H1 (cell line): ENCODE measurements around the gene ELF4. TPM values are rescaled to one million over a fixed set of nuclear protein-coding genes. Genes with fewer than 3 reads are reported as not detected.

Experiments
- CTCF ChIA-PET: fragments of 300-600 bp; sonication (Branson Sonifier 250); formaldehyde crosslinking; loops from one replicate; lab custom pipeline; 2021; ENCODE audit not compliant: partially characterized antibody; lab: Charles Lee
- POLR2A ChIA-PET: fragments of 300-600 bp; sonication (Branson Sonifier 250); formaldehyde crosslinking; loops from one replicate; lab custom pipeline; 2021; ENCODE audit warnings: inconsistent platforms; ENCODE audit not compliant: partially characterized antibody; lab: Charles Lee
- DNase-seq, 2 experiments: peaks; one replicate each; pipeline versions ENCODE4 v3.0.0 to v3.0.0-alpha.2; 2010 to 2022; ENCODE audit warnings: low spot score in 2 of 2, low read depth in 1 of 2, mixed read lengths in 1 of 2
- FAIRE-seq: peaks from 2 replicates; lab custom pipeline; 2011; peaks lifted over from hg19 to GRCh38; lab: Jason Lieb, UNC
- H2AFZ ChIP-seq: 2 replicates; pipeline ENCODE4 v1.8.1; 2012; ENCODE audit warnings: low read length, inconsistent platforms
- H2AK5ac ChIP-seq: 2 replicates; pipeline ENCODE4 v1.6.1; 2013; ENCODE audit warnings: low read depth, low read length
- H2BK120ac ChIP-seq: replicated peaks from 2 replicates; pipeline ENCODE3; 2013; ENCODE audit warnings: low read depth, low read length, inconsistent platforms
- H2BK12ac ChIP-seq: 2 replicates; pipeline ENCODE4 v1.6.1; 2013; ENCODE audit warnings: low read depth, low read length
- H2BK15ac ChIP-seq: 2 replicates; pipeline ENCODE4 v1.6.1; 2013; ENCODE audit warnings: low read length
- H2BK20ac ChIP-seq: 2 replicates; pipeline ENCODE4 v1.6.1; 2013; ENCODE audit warnings: low read length
- H2BK5ac ChIP-seq: 2 replicates; pipeline ENCODE4 v1.6.1; 2013; ENCODE audit warnings: low read depth, low read length
- H3K14ac ChIP-seq: 2 replicates; pipeline ENCODE4 v1.6.1; 2013; ENCODE audit warnings: inconsistent platforms; ENCODE audit not compliant: insufficient read length
- H3K18ac ChIP-seq: 2 replicates; pipeline ENCODE4 v1.6.1; 2013; ENCODE audit warnings: low read length; ENCODE audit errors: extremely low read depth
- H3K23ac ChIP-seq: 2 replicates; pipeline ENCODE4 v1.6.1; 2013; ENCODE audit warnings: inconsistent platforms; ENCODE audit not compliant: insufficient read length
- H3K23me2 ChIP-seq: 2 replicates; pipeline ENCODE4 v1.6.1; 2013; ENCODE audit warnings: low read depth, low read length
- H3K27ac ChIP-seq: 2 replicates; pipeline ENCODE4 v1.6.1; 2011; ENCODE audit warnings: low read depth, low read length, inconsistent platforms
- H3K27me3 ChIP-seq, 4 experiments: replicated peaks in 1 of 4; 1 replicate in 1 of 4; 2 replicates in 3 of 4; pipeline versions ENCODE4 v1.6.1 to v1.8.1; 2011 to 2013; ENCODE audit warnings: low read length in 3 of 4, mild to moderate bottlenecking in 3 of 4, inconsistent platforms in 2 of 4, mixed read lengths in 2 of 4, moderate library complexity in 1 of 4; ENCODE audit not compliant: control insufficient read depth in 3 of 4, insufficient read depth in 3 of 4; ENCODE audit errors: extremely low read depth in 1 of 4
- H3K36me3 ChIP-seq, 4 experiments: 2 replicates each; pipeline versions ENCODE4 v1.6.1 to v1.8.1; 2011 to 2013; ENCODE audit warnings: mild to moderate bottlenecking in 4 of 4, low read length in 3 of 4, moderate library complexity in 2 of 4, control low read depth in 1 of 4, inconsistent platforms in 1 of 4; ENCODE audit not compliant: insufficient read depth in 4 of 4, control insufficient read depth in 2 of 4
- H3K4ac ChIP-seq: replicated peaks from 2 replicates; pipeline ENCODE3; 2013; ENCODE audit warnings: low read length, low read depth, mixed read lengths, inconsistent platforms; ENCODE audit not compliant: insufficient read length
- H3K4me1 ChIP-seq, 4 experiments: replicated peaks in 1 of 4; 1 replicate in 1 of 4; 2 replicates in 3 of 4; pipeline versions ENCODE4 v1.6.1 to v1.8.1; 2011 to 2013; ENCODE audit warnings: low read length in 3 of 4, inconsistent platforms in 2 of 4, mixed read lengths in 1 of 4; ENCODE audit not compliant: insufficient read depth in 4 of 4, control insufficient read depth in 3 of 4
- H3K4me2 ChIP-seq, 2 experiments: 2 replicates each; pipeline versions ENCODE4 v1.6.1 to v1.8.1; 2011 to 2013; ENCODE audit warnings: low read depth in 2 of 2, low read length in 2 of 2, control low read depth in 1 of 2, inconsistent platforms in 1 of 2, mild to moderate bottlenecking in 1 of 2; ENCODE audit not compliant: insufficient read depth in 1 of 2
- H3K4me3 ChIP-seq, 4 experiments: fragments of 200-600, 300-600 bp in 1 of 4; sonication (generic), shearing (Covaris generic), sonication (Bioruptor Twin) in 1 of 4; 2 replicates each; pipeline versions ENCODE4 v1.5.1 to v1.8.1; 2011 to 2016; ENCODE audit warnings: low read length in 4 of 4, low read depth in 3 of 4, control low read depth in 2 of 4, inconsistent platforms in 2 of 4, mild to moderate bottlenecking in 2 of 4, mixed read lengths in 1 of 4, moderate library complexity in 1 of 4; ENCODE audit not compliant: insufficient read depth in 2 of 4; ENCODE audit errors: extremely low read depth in 1 of 4
- H3K56ac ChIP-seq: replicated peaks from 2 replicates; pipeline ENCODE3; 2013; ENCODE audit warnings: low read depth, mild to moderate bottlenecking, mixed read lengths, low read length, inconsistent platforms; ENCODE audit not compliant: insufficient read length
- H3K79me1 ChIP-seq: 2 replicates; pipeline ENCODE4 v1.6.1; 2013; ENCODE audit warnings: low read depth, low read length, control low read depth
- H3K79me2 ChIP-seq, 2 experiments: 2 replicates each; pipeline versions ENCODE4 v1.6.1 to v1.8.1; 2012 to 2013; ENCODE audit warnings: low read length in 2 of 2, mild to moderate bottlenecking in 2 of 2, inconsistent platforms in 1 of 2; ENCODE audit not compliant: insufficient read depth in 2 of 2, control insufficient read depth in 1 of 2
- H3K9ac ChIP-seq, 4 experiments: replicated peaks in 1 of 4; 1 replicate in 1 of 4; 2 replicates in 3 of 4; pipeline versions ENCODE4 v1.6.1 to v1.8.1; 2011 to 2013; ENCODE audit warnings: low read depth in 3 of 4, low read length in 3 of 4, control low read depth in 2 of 4, mild to moderate bottlenecking in 2 of 4, moderate library complexity in 2 of 4, inconsistent platforms in 1 of 4; ENCODE audit errors: extremely low read depth in 1 of 4
- H3K9me3 ChIP-seq, 2 experiments: 2 replicates each; pipeline versions ENCODE4 v1.6.1 to v1.8.1; 2012 to 2013; ENCODE audit warnings: mild to moderate bottlenecking in 2 of 2, moderate library complexity in 2 of 2, control low read depth in 1 of 2, inconsistent platforms in 1 of 2, low read depth in 1 of 2, low read length in 1 of 2, mixed read lengths in 1 of 2; ENCODE audit not compliant: insufficient read depth in 2 of 2
- H4K20me1 ChIP-seq, 2 experiments: replicated peaks in 1 of 2; 2 replicates each; pipeline versions ENCODE3 to v1.8.1; 2011 to 2013; ENCODE audit warnings: inconsistent platforms in 2 of 2, low read length in 2 of 2, mild to moderate bottlenecking in 1 of 2; ENCODE audit not compliant: insufficient read depth in 2 of 2, control insufficient read depth in 1 of 2
- H4K5ac ChIP-seq: 2 replicates; pipeline ENCODE4 v1.6.1; 2013; ENCODE audit warnings: low read length, low read depth, mixed read lengths, inconsistent platforms; ENCODE audit not compliant: insufficient read length
- H4K8ac ChIP-seq: 2 replicates; pipeline ENCODE4 v1.8.0; 2013; ENCODE audit warnings: mild to moderate bottlenecking, moderate library complexity, low read length, inconsistent platforms; ENCODE audit not compliant: insufficient read depth; ENCODE audit errors: extremely low read depth
- H4K91ac ChIP-seq: replicated peaks from 2 replicates; pipeline ENCODE3; 2013; ENCODE audit warnings: low read length, mixed read lengths, inconsistent platforms; ENCODE audit not compliant: insufficient read length
- CBX5 ChIP-seq: fragments of 300-800, 300-1000 bp; sonication (generic); IDR thresholded peaks from 2 replicates; pipeline ENCODE4 v1.7.1; 2016; ENCODE audit warnings: antibody characterized with exemption, low read length, low read depth
- CBX8 ChIP-seq: fragments of 300-800, 300-1000 bp; sonication (generic); IDR thresholded peaks from 2 replicates; pipeline ENCODE4 v1.7.1; 2016; ENCODE audit warnings: low read depth, low read length, borderline replicate concordance
- HDAC6 ChIP-seq: IDR thresholded peaks from one replicate; pipeline ENCODE4 v1.7.1; 2012; ENCODE audit warnings: low read depth, mild to moderate bottlenecking, inconsistent platforms, low read length, moderate library complexity
- POLR2AphosphoS5 ChIP-seq: IDR thresholded peaks from 2 replicates; pipeline ENCODE4 v1.6.1; 2011; ENCODE audit warnings: low read depth, low read length
- SP1 ChIP-seq: IDR thresholded peaks from 2 replicates; pipeline ENCODE4 v1.6.1; 2011; ENCODE audit warnings: low read depth, low read length
- SP4 ChIP-seq: IDR thresholded peaks from 2 replicates; pipeline ENCODE4 v1.6.1; 2012; ENCODE audit warnings: low read length, inconsistent platforms
- TAF1 ChIP-seq: IDR thresholded peaks from 2 replicates; pipeline ENCODE4 v1.6.1; 2011; ENCODE audit warnings: mild to moderate bottlenecking, low read depth, low read length
- WGBS, 2 experiments: shearing (Covaris generic) in 1 of 2; methylation state at CpG; one replicate each; pipeline versions ENCODE4 v1.1.6 to v1.1.7; 2013 to 2015; ENCODE audit warnings: low lambda C conversion rate in 2 of 2, mixed read lengths in 2 of 2, inconsistent platforms in 1 of 2, low coverage in 1 of 2, missing lambda C conversion rate in 1 of 2; ENCODE audit not compliant: insufficient replicate concordance in 2 of 2, insufficient coverage in 1 of 2, insufficient read length in 1 of 2; ENCODE audit errors: extremely low coverage in 1 of 2, missing lambda C conversion rate in 1 of 2; 5-methylcytosine and 5-hydroxymethylcytosine counted together
- polyA plus RNA-seq, 7 experiments: library from polyadenylated mRNA; depleted of rRNA in 3 of 7; stranded (reverse) in 5 of 7; unstranded in 2 of 7; fragments of >200 nt in 5 of 7; fragments of 200-250 nt in 2 of 7; gene quantifications; 1 replicate in 5 of 7; 2 replicates in 1 of 7; 4 replicates in 1 of 7; pipeline versions ENCODE4 v1.2.1 to v1.2.3, GENCODE V29; 2011 to 2013; ENCODE audit warnings: missing spikeins in 2 of 7, mixed read lengths in 2 of 7
- total RNA-seq: library from RNA; stranded (reverse); fragmentation: NEBNext Ultra II Directional; extraction: Animal tissue kit (Norgen Biotek cat#: 25700); gene quantifications from 2 replicates; pipeline ENCODE4 v1.2.1, GENCODE V29; 2021

Gene ELF4
- total and polyA plus RNA-seq, 2 of the 8 experiments (the other 6 are each of a cell fraction or from before 2014, with no cell fraction given), result 1.8 to 2.0 TPM

DNA sequence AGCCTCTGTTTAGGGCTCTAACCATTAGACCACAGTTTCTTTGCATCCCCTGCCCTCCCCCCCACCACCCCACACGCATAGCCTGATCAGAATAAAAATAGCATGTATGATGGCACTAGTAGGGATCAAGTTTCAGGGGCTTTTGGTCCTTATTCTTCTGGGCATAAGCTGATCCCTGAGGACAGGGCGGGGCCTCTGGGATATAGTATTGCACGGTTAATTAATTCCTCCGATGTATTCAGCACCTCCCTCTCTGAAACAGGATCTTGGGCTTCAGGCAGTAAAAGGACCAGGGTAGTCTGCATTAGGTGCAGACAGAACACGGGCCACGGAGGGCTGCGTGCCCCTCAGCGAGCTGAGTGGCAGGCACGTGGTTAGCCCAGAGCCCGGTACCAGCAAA lies 57.1 kb downstream of the ELF4 start:
- H3K9me3 ChIP-seq, result no peaks in the 10 kb centered on the region; a peak in 1 of 4 replicates
- no peak overlapping the region for H3K56ac ChIP-seq
- no peak overlapping the region for H3K9ac ChIP-seq
- no peaks in the 10 kb centered on the region for H4K20me1 ChIP-seq
- ChIA-PET CTCF (interaction anchor here (1.0 to 2.6 kb wide), 3 partner anchors 15 to 27 kb away, joined by 3 to 10 read pairs (median 3); no protein-coding TSS in a partner anchor), POLR2A (no interaction called here)
- peaks cover 0 to 12% (median 4%) of the 10 kb centered on the region in 4 experiments; a peak in 4 of 7 replicates for H3K4me1 ChIP-seq
- H3K79me2 ChIP-seq, result no peaks in the 10 kb centered on the region
- no peak overlapping the region for H4K5ac ChIP-seq
- H4K91ac ChIP-seq, result no peak overlapping the region
- no peak overlapping the region for H2BK12ac ChIP-seq
- H3K4ac ChIP-seq, result no peak overlapping the region
- FAIRE-seq (no peak), DNase-seq (no peak)
- H3K27me3 ChIP-seq, result peaks cover 0 to under 1% (median under 1%) of the 10 kb centered on the region in 4 experiments; a peak in 2 of 7 replicates
- no peak overlapping the region for H2AFZ ChIP-seq
- no peak overlapping the region for H2BK5ac ChIP-seq
- no peak overlapping the region for H2BK120ac ChIP-seq
- H3K18ac ChIP-seq, result no peak overlapping the region
- no peak overlapping the region for H3K4me2 ChIP-seq
- no peak overlapping the region for H3K4me3 ChIP-seq
- H2AK5ac ChIP-seq, result no peak overlapping the region
- no peak overlapping the region for H3K27ac ChIP-seq
- no peaks in the 10 kb centered on the region for H3K79me1 ChIP-seq
- no peak overlapping the region for H4K8ac ChIP-seq
- 79% methylated on average over 9 of the region's 10 CpGs; no CpG with 5 or more reads in 1 of the 2 experiments for WGBS, 2 experiments
- no peaks in the 10 kb centered on the region for H3K23me2 ChIP-seq
- no peak overlapping the region for H3K14ac ChIP-seq
- no peak overlapping the region for H2BK20ac ChIP-seq
- H3K36me3 ChIP-seq, result peaks cover 0 to 5% (median 1%) of the 10 kb centered on the region in 4 experiments; a peak in 3 of 8 replicates
- no peak overlapping the region for H3K23ac ChIP-seq
- H2BK15ac ChIP-seq, result no peak overlapping the region
- no peak for TF ChIP-seq SP1
- TF ChIP-seq HDAC6, result no peak
- TF ChIP-seq SP4, result no peak
- no peak for TF ChIP-seq TAF1
- TF ChIP-seq CBX8, result no peak
- TF ChIP-seq POLR2AphosphoS5, result no peak
- no peak for TF ChIP-seq CBX5
